OCI-LY7 (cell line): Measurements from ENCODE around the gene SRSF10. TPM values are rescaled to one million over a fixed set of nuclear protein-coding genes. Genes with fewer than 3 reads are reported as not detected.

Experiments
- BruUV-seq: library from RNA; stranded (reverse); fragments of 400-500 nt; replicated peaks from 2 replicates; lab custom pipeline; 2021; lab: Mats Ljungman, UMichigan
- CTCF ChIA-PET: fragments of 300-600 bp; sonication (Branson Sonifier 250); formaldehyde crosslinking; loops from one replicate; lab custom pipeline; 2022; ENCODE audit warnings: antibody characterized with exemption; ENCODE audit not compliant: unreplicated experiment; lab: Charles Lee
- POLR2A ChIA-PET: fragments of 300-600 bp; sonication (Branson Sonifier 250); formaldehyde crosslinking; loops from one replicate; lab custom pipeline; 2022; ENCODE audit warnings: antibody characterized with exemption; lab: Charles Lee
- DNase-seq: peaks from one replicate; pipeline ENCODE4 v3.0.0-alpha.2; 2015; ENCODE audit warnings: low spot score
- H2AFZ ChIP-seq: fragments of 200-600 bp; sonication (generic), shearing (Covaris generic); 2 replicates; pipeline ENCODE4 v1.6.1; 2014; ENCODE audit warnings: mild to moderate bottlenecking, antibody characterized with exemption, low read length, moderate library complexity
- H3K27ac ChIP-seq: fragments of 200-600 bp; sonication (generic); 2 replicates; pipeline ENCODE4 v1.5.1; 2014; ENCODE audit warnings: mixed run types, low read depth, mild to moderate bottlenecking, moderate library complexity, low read length, inconsistent platforms; ENCODE audit not compliant: poor library complexity, severe bottlenecking
- H3K36me3 ChIP-seq: fragments of 200-600 bp; sonication (generic); 2 replicates; pipeline ENCODE4 v1.6.1; 2014; ENCODE audit warnings: mild to moderate bottlenecking, antibody characterized with exemption, low read length, moderate library complexity, mixed read lengths; ENCODE audit not compliant: insufficient read depth
- H3K4me1 ChIP-seq: fragments of 200-600 bp; sonication (generic); 2 replicates; pipeline ENCODE4 v1.5.1; 2014; ENCODE audit warnings: mild to moderate bottlenecking, low read length; ENCODE audit not compliant: insufficient read depth, poor library complexity, severe bottlenecking
- H3K4me2 ChIP-seq: fragments of 200-600 bp; sonication (generic); 2 replicates; pipeline ENCODE4 v1.6.1; 2014; ENCODE audit warnings: mild to moderate bottlenecking, low read length
- H3K4me3 ChIP-seq: fragments of 200-600 bp; sonication (generic); 2 replicates; pipeline ENCODE4 v1.5.1; 2014; ENCODE audit warnings: mild to moderate bottlenecking, low read depth, low read length; ENCODE audit not compliant: poor library complexity, severe bottlenecking
- H3K79me2 ChIP-seq: fragments of 200-600 bp; sonication (generic); 2 replicates; pipeline ENCODE4 v1.6.1; 2016; ENCODE audit warnings: low read depth, mild to moderate bottlenecking, low read length, moderate library complexity, mixed read lengths; ENCODE audit not compliant: insufficient read depth
- H3K9me2 ChIP-seq: fragments of 200-600 bp; sonication (generic); 2 replicates; pipeline ENCODE4 v1.6.1; 2016; ENCODE audit warnings: mild to moderate bottlenecking, low read length, mixed read lengths; ENCODE audit not compliant: insufficient read depth
- H3K9me3 ChIP-seq: fragments of 200-600 bp; sonication (generic); 2 replicates; pipeline ENCODE4 v1.6.1; 2014; ENCODE audit warnings: mild to moderate bottlenecking, mixed run types, low read length, mixed read lengths
- H4K20me1 ChIP-seq: fragments of 200-600 bp; sonication (generic); 2 replicates; pipeline ENCODE4 v1.6.1; 2014; ENCODE audit warnings: mild to moderate bottlenecking, antibody characterized with exemption, low read length, moderate library complexity, mixed read lengths; ENCODE audit not compliant: insufficient read depth
- EZH2phosphoT487 ChIP-seq: fragments of 200-600 bp; sonication (generic); IDR thresholded peaks from 2 replicates; pipeline ENCODE4 v1.6.1; 2018; ENCODE audit warnings: low read depth, borderline replicate concordance, mild to moderate bottlenecking, mixed run types, antibody characterized with exemption, low read length, moderate library complexity, mixed read lengths
- intact Hi-C: fragments of 100-400 bp; cut with micrococcal nuclease; formaldehyde crosslinking; loops from one replicate; pipeline ENCODE4 v1.10.0; 2022; ENCODE audit not compliant: unreplicated experiment
- total RNA-seq, 2 experiments: library from RNA; depleted of rRNA in 1 of 2; stranded (reverse); fragments of >200 nt in 1 of 2; shearing (Covaris generic) in 1 of 2; gene quantifications; 2 replicates each; pipeline ENCODE4 v1.2.3, GENCODE V29; 2014 to 2022
- TF ChIP-seq, protein P1 (sequence below): fragments of 200-600 bp; sonication (generic); conservative IDR thresholded peaks from 2 replicates; pipeline ENCODE4 v1.5.1; 2014; ENCODE audit warnings: mild to moderate bottlenecking, antibody characterized with exemption, low read length, moderate library complexity, mixed read lengths

The SRSF10 gene
- total RNA-seq, 2 experiments from 2014 or later, result 229 to 335 TPM

DNA sequence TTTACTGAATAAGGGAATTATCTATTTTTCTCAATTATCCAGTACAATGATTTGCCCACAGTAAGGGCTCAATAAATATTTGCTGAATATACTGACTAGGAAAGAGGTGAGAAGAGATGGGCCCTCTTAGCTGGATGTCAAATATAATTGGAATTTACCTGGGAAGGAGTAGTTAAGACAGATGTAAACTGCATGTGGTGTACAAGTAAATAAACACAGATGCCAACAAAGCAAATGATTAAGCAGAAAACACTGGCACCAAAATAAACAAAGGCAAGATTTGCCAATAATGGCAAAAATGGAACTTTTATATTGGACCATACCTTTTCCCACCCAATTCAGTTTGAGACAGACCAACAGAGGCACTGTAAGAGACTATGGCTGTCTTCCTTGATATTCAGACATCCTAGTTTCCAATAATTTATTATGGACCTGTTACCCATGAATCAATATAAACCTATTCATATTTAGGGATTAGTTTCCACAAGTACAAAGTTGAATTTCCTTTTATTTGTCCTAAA is 13.1 kb downstream of the SRSF10 start:
- Histone ChIP-seq H3K79me2 (peaks cover 89% of the 10 kb centered on the region), H3K9me3 (no peaks in the 10 kb centered on the region), H3K4me1 (peaks cover 42% of the 10 kb centered on the region), H4K20me1 (peaks cover 10% of the 10 kb centered on the region; the same call in 1 of the 2 replicates), H3K27ac (no peak overlapping the region), H3K4me2 (no peak overlapping the region), H3K9me2 (no peaks in the 10 kb centered on the region), H3K4me3 (no peak overlapping the region), H3K36me3 (peaks cover 93% of the 10 kb centered on the region), H2AFZ (no peak overlapping the region)
- POLR2A ChIA-PET, result interaction anchor here (0.7 to 1.8 kb wide), 2 partner anchors 9 to 169 kb away, joined by 3 to 10 read pairs; no protein-coding TSS in a partner anchor
- intact Hi-C loops, result no loop called here
- no peak for DNase-seq
- no TSS peak for BruUV-seq
- CTCF ChIA-PET, result no interaction called here
- no peak for TF ChIP-seq EZH2phosphoT487
- TF ChIP-seq, protein P1, sequence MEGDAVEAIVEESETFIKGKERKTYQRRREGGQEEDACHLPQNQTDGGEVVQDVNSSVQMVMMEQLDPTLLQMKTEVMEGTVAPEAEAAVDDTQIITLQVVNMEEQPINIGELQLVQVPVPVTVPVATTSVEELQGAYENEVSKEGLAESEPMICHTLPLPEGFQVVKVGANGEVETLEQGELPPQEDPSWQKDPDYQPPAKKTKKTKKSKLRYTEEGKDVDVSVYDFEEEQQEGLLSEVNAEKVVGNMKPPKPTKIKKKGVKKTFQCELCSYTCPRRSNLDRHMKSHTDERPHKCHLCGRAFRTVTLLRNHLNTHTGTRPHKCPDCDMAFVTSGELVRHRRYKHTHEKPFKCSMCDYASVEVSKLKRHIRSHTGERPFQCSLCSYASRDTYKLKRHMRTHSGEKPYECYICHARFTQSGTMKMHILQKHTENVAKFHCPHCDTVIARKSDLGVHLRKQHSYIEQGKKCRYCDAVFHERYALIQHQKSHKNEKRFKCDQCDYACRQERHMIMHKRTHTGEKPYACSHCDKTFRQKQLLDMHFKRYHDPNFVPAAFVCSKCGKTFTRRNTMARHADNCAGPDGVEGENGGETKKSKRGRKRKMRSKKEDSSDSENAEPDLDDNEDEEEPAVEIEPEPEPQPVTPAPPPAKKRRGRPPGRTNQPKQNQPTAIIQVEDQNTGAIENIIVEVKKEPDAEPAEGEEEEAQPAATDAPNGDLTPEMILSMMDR, result no peak

DNA sequence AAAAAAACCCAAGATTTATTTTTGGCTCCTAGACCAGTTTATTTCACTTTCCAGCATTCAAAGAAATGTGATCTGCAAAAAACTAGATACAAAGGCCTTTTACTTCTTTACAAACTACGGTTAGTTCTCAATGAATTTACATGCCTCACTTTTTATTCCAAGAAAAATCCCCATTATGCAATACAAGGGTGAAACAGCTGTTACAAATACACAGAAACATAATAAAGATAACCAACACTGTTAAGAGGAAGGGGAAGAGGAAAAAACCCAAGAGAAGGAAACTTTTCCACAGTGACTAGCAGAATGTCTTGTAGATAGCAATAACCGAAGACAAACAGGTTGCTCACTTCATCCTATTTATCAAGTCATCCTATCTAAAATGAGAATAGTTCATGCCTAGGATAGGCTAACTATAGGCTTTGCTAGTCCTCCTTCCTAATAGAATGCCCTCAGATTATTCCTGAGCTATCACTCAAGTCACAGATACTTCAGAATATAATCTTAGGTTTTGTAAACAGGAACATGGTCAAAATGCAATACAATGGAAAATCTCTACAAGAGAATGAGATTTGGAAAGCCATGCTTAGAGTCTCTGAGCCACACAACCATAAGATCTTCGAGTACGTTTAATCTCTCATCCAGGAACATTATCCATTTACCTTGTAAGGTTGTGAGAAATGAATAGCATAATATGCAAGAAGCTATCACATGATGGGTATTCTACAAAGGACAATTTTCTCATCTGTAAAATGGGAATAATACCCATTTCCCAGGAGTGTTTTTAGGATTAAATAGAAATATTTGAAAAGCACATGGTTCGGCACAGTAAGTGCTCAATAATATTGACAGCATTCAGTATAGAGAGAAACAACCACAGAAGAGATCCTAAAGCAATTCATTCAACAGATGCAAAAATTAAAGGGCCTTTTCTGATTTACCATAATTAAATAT is 15.1 kb downstream of the SRSF10 start:
- ChIA-PET CTCF (no interaction called here), POLR2A (interaction anchor here (1.2 to 2.5 kb wide), 4 partner anchors 10 to 16 kb away, joined by 4 to 16 read pairs (median 8); partner anchors contain the start of gene SRSF10)
- intact Hi-C loops, result no loop called here
- Histone ChIP-seq H2AFZ (no peak overlapping the region), H3K9me2 (no peaks in the 10 kb centered on the region), H3K4me3 (no peak overlapping the region), H3K27ac (peak overlapping the region; percentile 55), H3K36me3 (peaks cover 93% of the 10 kb centered on the region), H3K79me2 (peaks cover 91% of the 10 kb centered on the region), H3K9me3 (no peaks in the 10 kb centered on the region), H3K4me1 (peaks cover 49% of the 10 kb centered on the region), H4K20me1 (peaks cover 23% of the 10 kb centered on the region; the same call in 1 of the 2 replicates), H3K4me2 (peak overlapping the region; percentile 43)
- no peak for DNase-seq
- BruUV-seq, result no TSS peak
- TF ChIP-seq EZH2phosphoT487, result no peak
- TF ChIP-seq, protein P1, result no peak
